Stimulated activated naive B cell treated with anti-CD40 and anti-IgM and Interleukin-4, amounts not matched to agents 10 μg/mL and 1 μg/mL and 100 μg/mL, for 72 hours (primary cell): ENCODE data around the gene CSTPP1.

Source experiments
- ATAC-seq, 2 donors: fragments of 150-1000 bp; cut with Tn5 transposase; replicated peaks; 2 replicates each; pipeline ENCODE4 v1.10.0; 2021; ENCODE audit warnings: moderate library complexity in 1 of 2
- DNase-seq: peaks from one replicate; pipeline ENCODE4 v3.0.0; 2021
- H3K27ac Mint-ChIP-seq: one replicate; pipeline ENCODE4 v1.8.0; 2022; ENCODE audit warnings: mild to moderate bottlenecking, mixed read lengths
- H3K27me3 Mint-ChIP-seq, 2 donors: one replicate each; pipeline ENCODE4 v1.8.0; 2022; ENCODE audit warnings: mixed read lengths in 2 of 2
- H3K36me3 Mint-ChIP-seq, 2 donors: one replicate each; pipeline ENCODE4 v1.8.0; 2022; ENCODE audit warnings: mixed read lengths in 2 of 2, mild to moderate bottlenecking in 1 of 2
- H3K4me1 Mint-ChIP-seq, 2 donors: one replicate each; pipeline ENCODE4 v1.8.0; 2022; ENCODE audit warnings: mixed read lengths in 2 of 2, mild to moderate bottlenecking in 1 of 2
- H3K4me3 Mint-ChIP-seq, 2 donors: one replicate each; pipeline ENCODE4 v1.8.0; 2022; ENCODE audit warnings: mild to moderate bottlenecking in 2 of 2, mixed read lengths in 2 of 2, moderate library complexity in 1 of 2
- H3K9me3 Mint-ChIP-seq, 2 donors: one replicate each; pipeline ENCODE4 v1.8.0; 2022; ENCODE audit warnings: mixed read lengths in 2 of 2, mild to moderate bottlenecking in 1 of 2

The CSTPP1 gene

GRCh38 chr11:47163898-47164297, 227.3 kb downstream of the CSTPP1 start:
- Mint-ChIP-seq H3K27me3 (no peaks in the 10 kb centered on the region), H3K27ac (peak overlapping the region; percentile 86), H3K4me3 (no peak overlapping the region), H3K9me3 (no peaks in the 10 kb centered on the region), H3K4me1 (peaks cover 4 to 10% of the 10 kb centered on the region in 2 donors), H3K36me3 (peaks cover 34 to 48% of the 10 kb centered on the region in 2 donors)
- DNase-seq: no peak
- ATAC-seq: no peak

GRCh38 chr11:47164321-47164720, 227.8 kb downstream of the CSTPP1 start:
- peaks cover 4 to 10% of the 10 kb centered on the region in 2 donors for H3K4me1 Mint-ChIP-seq
- DNase-seq (no peak), ATAC-seq (no peak)
- H3K27me3 Mint-ChIP-seq: no peaks in the 10 kb centered on the region
- H3K36me3 Mint-ChIP-seq: peaks cover 29 to 44% of the 10 kb centered on the region in 2 donors
- H3K9me3 Mint-ChIP-seq: no peaks in the 10 kb centered on the region
- H3K27ac Mint-ChIP-seq: peak overlapping the region; percentile 86
- no peak overlapping the region for H3K4me3 Mint-ChIP-seq

- Mint-ChIP-seq H3K27me3 (no peaks in the 10 kb centered on the region), H3K36me3 (peaks cover 27 to 34% of the 10 kb centered on the region in 2 donors), H3K27ac (peak overlapping the region; percentile 14), H3K4me1 (peaks cover 4 to 10% of the 10 kb centered on the region in 2 donors), H3K9me3 (no peaks in the 10 kb centered on the region), H3K4me3 (no peak overlapping the region)
- ATAC-seq (no peak), DNase-seq (no peak)
Observed at GRCh38 chr11:47165253-47165840, 228.8 kb downstream of the CSTPP1 start.

GRCh38 chr11:47166368-47166767, 229.8 kb downstream of the CSTPP1 start:
- peaks cover 27 to 39% of the 10 kb centered on the region in 2 donors for H3K36me3 Mint-ChIP-seq
- DNase-seq (no peak), ATAC-seq (no peak)
- H3K4me3 Mint-ChIP-seq: no peak overlapping the region
- H3K27ac Mint-ChIP-seq: peak overlapping the region; percentile 68
- H3K27me3 Mint-ChIP-seq: no peaks in the 10 kb centered on the region
- peaks cover 6 to 9% of the 10 kb centered on the region in 2 donors for H3K4me1 Mint-ChIP-seq
- no peaks in the 10 kb centered on the region for H3K9me3 Mint-ChIP-seq

- H3K27ac Mint-ChIP-seq: no peak overlapping the region
- no peak overlapping the region for H3K4me3 Mint-ChIP-seq
- H3K9me3 Mint-ChIP-seq: no peaks in the 10 kb centered on the region
- H3K27me3 Mint-ChIP-seq: no peaks in the 10 kb centered on the region
- peaks cover 24 to 33% of the 10 kb centered on the region in 2 donors for H3K36me3 Mint-ChIP-seq
- no peak for ATAC-seq
- no peak for DNase-seq
- H3K4me1 Mint-ChIP-seq: peaks cover 22 to 36% of the 10 kb centered on the region in 2 donors
Observed at GRCh38 chr11:47171061-47171838, 234.7 kb downstream of the CSTPP1 start.

- Mint-ChIP-seq H3K27me3 (no peaks in the 10 kb centered on the region), H3K9me3 (no peaks in the 10 kb centered on the region), H3K27ac (no peak overlapping the region), H3K4me3 (no peak overlapping the region), H3K36me3 (peaks cover 22 to 33% of the 10 kb centered on the region in 2 donors), H3K4me1 (peaks cover 22 to 36% of the 10 kb centered on the region in 2 donors)
- no peak for DNase-seq
- no peak for ATAC-seq
Observed at GRCh38 chr11:47171856-47172255, 235.3 kb downstream of the CSTPP1 start.

GRCh38 chr11:47172740-47173336, 236.3 kb downstream of the CSTPP1 start:
- Mint-ChIP-seq H3K4me1 (peaks cover 27 to 45% of the 10 kb centered on the region in 2 donors), H3K27me3 (no peaks in the 10 kb centered on the region), H3K27ac (peak overlapping the region; percentile 75), H3K36me3 (peaks cover 22 to 33% of the 10 kb centered on the region in 2 donors), H3K4me3 (no peak overlapping the region), H3K9me3 (no peaks in the 10 kb centered on the region)
- ATAC-seq (no peak), DNase-seq (no peak)

- no peak for DNase-seq
- Mint-ChIP-seq H3K4me3 (peak overlapping the region; percentile 96 to 99), H3K4me1 (peaks cover 29 to 58% of the 10 kb centered on the region in 2 donors), H3K36me3 (peaks cover 20 to 33% of the 10 kb centered on the region in 2 donors), H3K27ac (peak overlapping the region; percentile 100), H3K27me3 (no peaks in the 10 kb centered on the region), H3K9me3 (no peaks in the 10 kb centered on the region)
- no peak for ATAC-seq
Observed at GRCh38 chr11:47175746-47176327, 239.3 kb downstream of the CSTPP1 start.

- DNase-seq: peak; percentile 95
- Mint-ChIP-seq H3K4me3 (peak within 1 kb of the TSS; percentile 96 to 99), H3K9me3 (no peaks in the 10 kb centered on the region), H3K27ac (peak within 1 kb of the TSS; percentile 100), H3K4me1 (peaks cover 29 to 57% of the 10 kb centered on the region in 2 donors), H3K27me3 (no peaks in the 10 kb centered on the region), H3K36me3 (peaks cover 17 to 29% of the 10 kb centered on the region in 2 donors)
- peak; percentile 93 for ATAC-seq
Observed at GRCh38 chr11:47176328-47177228, 240.0 kb downstream of the CSTPP1 start, which contains the start of gene ARFGAP2. TSS of gene ARFGAP2 (minus strand) at chr11:47176879. CDS start at chr11:47176853, 26 bp downstream.

GRCh38 chr11:47177229-47177845, 240.8 kb downstream of the CSTPP1 start:
- H3K4me1 Mint-ChIP-seq: peaks cover 29 to 52% of the 10 kb centered on the region in 2 donors
- ATAC-seq (peak; percentile 73 to 74), DNase-seq (peak; percentile 78)
- H3K9me3 Mint-ChIP-seq: no peaks in the 10 kb centered on the region
- H3K36me3 Mint-ChIP-seq: peaks cover 16 to 23% of the 10 kb centered on the region in 2 donors
- no peaks in the 10 kb centered on the region for H3K27me3 Mint-ChIP-seq
- peak overlapping the region; percentile 96 to 99 for H3K4me3 Mint-ChIP-seq
- H3K27ac Mint-ChIP-seq: peak overlapping the region; percentile 100

- Mint-ChIP-seq H3K27ac (peak overlapping the region; percentile 100), H3K36me3 (peaks cover 13 to 20% of the 10 kb centered on the region in 2 donors), H3K9me3 (no peaks in the 10 kb centered on the region), H3K4me1 (peaks cover 27 to 46% of the 10 kb centered on the region in 2 donors), H3K4me3 (peak overlapping the region; percentile 96 to 99), H3K27me3 (no peaks in the 10 kb centered on the region)
- no peak for ATAC-seq
- DNase-seq: no peak
Observed at GRCh38 chr11:47177846-47178245, 241.3 kb downstream of the CSTPP1 start.

- Mint-ChIP-seq H3K9me3 (no peaks in the 10 kb centered on the region), H3K27me3 (peaks cover 1 to 2% of the 10 kb centered on the region in 2 donors), H3K4me1 (peaks cover 22 to 42% of the 10 kb centered on the region in 2 donors), H3K36me3 (peaks cover 8 to 19% of the 10 kb centered on the region in 2 donors), H3K4me3 (no peak overlapping the region), H3K27ac (peak overlapping the region; percentile 100)
- ATAC-seq (no peak), DNase-seq (no peak)
Observed at GRCh38 chr11:47178316-47178715, 241.8 kb downstream of the CSTPP1 start.
